GM21526 (cell line): Measurements from ENCODE around the gene HAPLN2.
"Not testable (repeated sequence)": the region's sequence is repeated elsewhere in the genome, so short reads cannot be mapped to it uniquely, and the experiment has no call there.

Experiments
- ATAC-seq: cut with Tn5 transposase; IDR thresholded peaks from one replicate; pipeline ENCODE4 v1.9.1; 2021; ENCODE audit warnings: moderate library complexity; ENCODE audit not compliant: unreplicated experiment, low FRiP score

Gene HAPLN2

DNA sequence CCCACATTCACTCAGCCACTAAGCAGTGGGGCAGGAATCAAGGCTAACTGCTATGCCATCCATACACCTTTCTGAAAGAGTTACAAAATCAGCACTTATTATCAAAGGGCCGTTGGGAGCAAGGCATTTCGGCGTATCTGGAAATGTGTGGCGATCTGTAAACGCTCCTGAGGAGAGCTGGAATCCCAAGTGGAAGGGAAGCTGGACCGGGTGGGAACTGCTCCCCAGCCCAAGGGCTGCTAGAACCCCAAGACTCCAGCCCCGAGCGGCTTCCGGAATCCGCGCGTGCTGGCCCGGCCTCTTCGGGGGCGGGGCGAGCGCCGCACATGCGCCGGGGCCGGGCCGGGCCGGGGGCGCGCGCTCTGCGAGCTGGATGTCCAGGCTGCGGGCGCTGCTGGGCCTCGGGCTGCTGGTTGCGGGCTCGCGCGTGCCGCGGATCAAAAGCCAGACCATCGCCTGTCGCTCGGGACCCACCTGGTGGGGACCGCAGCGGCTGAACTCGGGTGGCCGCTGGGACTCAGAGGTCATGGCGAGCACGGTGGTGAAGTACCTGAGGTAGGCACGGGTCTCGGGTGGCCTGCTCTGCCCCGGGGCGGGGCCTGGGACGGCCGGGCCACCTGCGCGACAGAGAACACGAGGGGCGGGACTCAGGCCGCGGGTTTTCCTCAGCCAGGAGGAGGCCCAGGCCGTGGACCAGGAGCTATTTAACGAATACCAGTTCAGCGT is 27.6 kb upstream of the HAPLN2 start, which contains the start of gene NAXE:
NAXE (plus strand) TSS at position 345 of the 726 bp plus-strand sequence; CDS start at position 374, 29 bp downstream.
- ATAC-seq, result peak; percentile 74

DNA sequence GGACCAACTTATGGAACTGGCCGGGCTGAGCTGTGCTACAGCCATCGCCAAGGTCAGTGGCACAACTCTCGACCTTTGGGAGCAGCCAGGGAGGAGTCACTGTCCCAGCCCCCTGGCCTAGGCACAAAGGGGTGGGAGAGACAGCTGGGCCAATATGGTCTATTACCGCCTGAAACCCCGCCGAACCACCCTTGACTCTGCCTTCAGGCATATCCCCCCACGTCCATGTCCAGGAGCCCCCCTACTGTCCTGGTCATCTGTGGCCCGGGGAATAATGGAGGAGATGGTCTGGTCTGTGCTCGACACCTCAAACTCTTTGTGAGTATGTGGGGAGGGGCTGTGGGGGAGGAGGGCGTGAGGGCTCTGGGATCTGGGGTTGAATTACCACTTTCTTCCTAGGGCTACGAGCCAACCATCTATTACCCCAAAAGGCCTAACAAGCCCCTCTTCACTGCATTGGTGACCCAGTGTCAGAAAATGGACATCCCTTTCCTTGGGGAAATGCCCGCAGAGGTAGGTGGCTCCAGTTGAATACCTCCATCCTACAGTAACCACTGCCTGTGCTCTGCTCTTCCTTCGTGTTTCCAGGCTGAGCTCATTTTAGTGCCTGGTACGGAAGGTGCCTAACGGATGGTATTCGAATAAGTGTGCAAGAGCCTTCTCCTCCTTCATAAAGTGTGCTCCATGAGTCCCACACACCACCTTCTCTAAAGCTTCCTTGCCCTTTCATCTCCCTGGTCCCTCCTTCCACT is 26.9 kb upstream of the HAPLN2 start:
- ATAC-seq, result no peak

DNA sequence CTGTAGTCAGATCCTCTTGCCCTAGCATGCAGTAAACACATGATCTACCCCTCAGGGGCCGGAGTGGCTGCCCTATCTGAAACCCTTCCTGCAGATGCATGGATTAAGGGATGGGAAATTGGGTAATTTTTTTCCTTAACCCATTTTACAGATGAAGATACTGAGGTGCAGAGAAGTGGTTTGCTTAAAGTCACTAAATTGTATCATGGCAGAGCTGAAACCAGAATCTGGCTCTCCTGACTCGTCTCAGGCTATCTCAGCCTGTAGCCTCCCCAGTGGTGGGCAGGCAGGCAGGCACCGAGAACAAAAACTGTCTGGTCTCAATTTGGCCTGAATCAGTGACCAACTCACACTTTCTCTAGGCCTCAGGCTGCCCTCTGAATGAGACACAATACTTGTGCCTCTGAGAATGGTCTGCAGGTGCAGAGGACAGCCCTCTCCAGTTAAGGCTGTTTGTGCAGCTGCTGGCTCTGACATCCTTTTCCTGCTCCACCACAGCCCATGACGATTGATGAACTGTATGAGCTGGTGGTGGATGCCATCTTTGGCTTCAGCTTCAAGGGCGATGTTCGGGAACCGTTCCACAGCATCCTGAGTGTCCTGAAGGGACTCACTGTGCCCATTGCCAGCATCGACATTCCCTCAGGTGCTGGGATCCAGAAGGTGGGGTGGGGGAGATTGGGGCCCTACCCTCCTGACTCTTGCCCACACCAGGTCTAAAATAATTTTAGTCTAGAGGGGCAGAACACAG is 26.1 kb upstream of the HAPLN2 start:
- ATAC-seq, result no peak

DNA sequence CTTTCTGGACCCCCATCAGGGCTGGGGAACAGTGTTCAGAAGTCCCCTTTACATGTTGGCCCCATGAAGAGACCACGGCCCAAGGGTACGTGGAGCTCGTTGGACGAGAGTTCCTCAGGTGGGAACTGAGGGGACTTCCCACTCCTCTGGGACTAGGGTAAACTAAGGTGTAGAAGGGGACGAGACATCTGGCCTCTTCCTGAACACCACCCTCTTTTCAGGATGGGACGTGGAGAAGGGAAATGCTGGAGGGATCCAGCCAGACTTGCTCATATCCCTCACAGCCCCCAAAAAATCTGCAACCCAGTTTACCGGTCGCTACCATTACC is 25.6 kb upstream of the HAPLN2 start:
- no peak for ATAC-seq

DNA sequence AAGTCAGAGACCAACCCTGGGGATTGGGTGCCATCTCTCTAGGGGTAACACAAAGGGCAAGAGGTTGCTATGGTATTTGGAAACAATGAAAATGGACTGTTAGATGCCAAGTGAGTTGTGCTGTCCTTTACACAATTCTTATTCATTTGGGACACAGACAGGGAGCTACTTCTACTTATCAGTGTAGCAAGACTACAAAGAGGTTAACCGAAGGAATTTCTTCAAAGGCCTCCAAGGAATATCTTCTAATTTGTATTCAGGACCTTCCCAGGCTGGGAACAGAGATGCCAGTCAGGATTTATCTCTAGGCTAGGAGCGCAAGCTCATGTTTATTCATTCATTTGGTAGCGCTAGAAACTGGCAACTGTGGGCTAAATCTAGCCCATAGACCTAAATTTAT is 25.0 kb upstream of the HAPLN2 start:
- ATAC-seq, result no peak

DNA sequence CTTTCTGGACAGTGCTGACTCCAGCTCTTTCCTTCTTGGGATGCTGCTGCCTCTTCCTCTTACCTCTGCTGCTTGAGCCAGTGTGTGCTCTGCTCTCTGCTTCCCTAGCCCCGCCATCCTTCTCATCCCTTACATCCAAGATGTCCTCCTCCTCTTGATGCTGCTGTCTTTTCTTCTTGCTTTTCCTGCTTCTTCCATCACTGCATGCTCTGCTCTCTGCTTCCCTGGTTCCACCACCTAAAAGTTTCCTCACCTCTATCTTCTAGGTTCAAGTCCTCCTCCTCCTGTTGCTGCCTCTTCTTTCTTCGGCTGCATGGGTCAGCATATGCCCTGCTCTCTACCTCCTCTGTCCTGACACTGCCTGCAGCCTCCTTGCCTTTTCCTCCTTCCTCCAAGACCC is 24.2 kb upstream of the HAPLN2 start:
- no peak for ATAC-seq

DNA sequence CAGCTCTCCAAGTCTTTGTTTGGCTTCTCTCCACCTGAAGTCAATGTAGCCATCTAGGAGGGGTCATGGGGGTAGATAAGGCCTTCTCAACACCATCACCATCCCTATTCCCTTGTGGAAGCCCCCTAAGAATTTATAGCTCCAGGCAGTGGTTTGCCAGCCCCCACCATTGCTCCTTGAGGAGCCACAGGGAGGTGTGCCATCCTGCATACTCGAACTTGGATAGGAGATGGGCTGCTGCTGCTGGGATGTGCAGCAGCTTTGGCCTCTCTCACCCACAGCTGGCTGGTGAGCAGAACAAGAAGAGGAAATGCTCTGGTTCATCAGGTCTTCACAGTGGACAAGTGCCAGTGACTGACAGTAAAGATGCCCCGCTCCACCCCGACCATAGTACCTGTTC is 22.8 kb upstream of the HAPLN2 start:
- no peak for ATAC-seq

DNA sequence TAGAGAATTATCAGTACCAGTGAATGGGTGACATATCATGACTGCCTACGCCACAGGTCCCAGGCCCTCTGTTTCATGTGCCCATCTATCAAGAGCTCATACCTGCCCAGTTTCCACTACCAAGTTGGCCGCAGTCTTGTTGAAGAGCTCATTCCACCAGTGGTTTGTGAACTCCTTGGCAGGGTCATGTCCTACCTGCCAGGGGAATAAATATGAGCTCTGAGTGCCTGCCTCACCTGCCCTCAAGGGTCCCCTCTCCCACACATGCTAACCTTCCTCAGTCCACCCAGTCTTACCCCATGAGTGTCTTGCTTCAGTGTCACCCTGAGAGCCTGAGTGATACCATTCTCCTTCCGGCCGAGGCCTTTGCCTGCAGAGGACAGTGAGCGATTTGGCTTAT is 21.1 kb upstream of the HAPLN2 start:
- ATAC-seq, result no peak

DNA sequence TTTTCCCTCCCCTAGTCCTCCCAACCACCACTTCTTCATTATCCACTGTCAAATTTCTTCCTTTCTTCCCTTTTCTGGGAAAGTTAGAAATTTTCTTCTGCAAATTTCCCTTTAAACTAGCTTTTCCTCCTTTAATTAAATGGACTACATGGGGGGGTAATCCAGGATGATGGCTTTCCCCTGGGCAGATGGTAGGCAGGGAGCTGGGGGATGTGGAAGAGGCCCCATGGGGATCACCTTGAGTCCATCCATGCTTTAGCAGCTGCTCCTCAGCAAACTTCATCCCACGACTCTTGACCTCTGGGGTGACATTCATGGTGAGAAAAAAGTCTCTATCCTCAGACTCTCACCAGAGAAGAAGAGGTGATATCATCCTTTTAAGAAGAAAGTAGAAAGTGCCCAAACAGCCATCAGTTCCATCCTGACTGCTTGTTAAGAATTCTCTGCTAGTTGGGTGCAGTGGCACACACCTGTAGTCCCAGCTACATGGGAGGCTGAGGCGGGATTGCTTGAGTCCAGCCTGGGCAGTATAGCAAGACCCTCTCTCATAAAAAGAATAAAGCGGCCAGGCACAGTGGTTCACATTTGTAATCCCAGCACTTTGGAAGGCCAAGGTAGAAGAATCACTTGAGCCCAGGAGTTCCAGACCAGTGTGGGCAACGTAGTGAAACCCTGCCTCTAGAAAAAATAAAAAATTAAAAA is 20.3 kb upstream of the HAPLN2 start:
- ATAC-seq, result no peak

DNA sequence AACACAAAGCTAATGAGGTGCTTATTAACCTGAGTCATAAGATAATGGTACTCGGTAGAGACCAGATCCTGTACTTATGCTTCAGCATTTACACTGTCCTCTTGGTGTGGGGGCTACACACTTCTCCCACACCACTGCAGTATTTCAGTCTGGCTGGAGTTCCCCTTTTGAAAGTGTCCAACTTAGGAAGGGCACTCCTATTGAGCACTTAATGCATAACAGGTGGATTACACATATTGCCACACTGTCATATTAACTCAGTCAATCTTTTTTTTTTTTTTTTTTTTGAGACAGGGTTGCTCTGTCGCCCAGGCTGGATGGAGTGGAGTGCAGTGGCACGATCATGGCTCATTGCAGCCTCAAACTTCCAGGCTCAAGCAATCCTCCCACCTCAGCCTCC is 19.4 kb upstream of the HAPLN2 start:
- no peak for ATAC-seq

DNA sequence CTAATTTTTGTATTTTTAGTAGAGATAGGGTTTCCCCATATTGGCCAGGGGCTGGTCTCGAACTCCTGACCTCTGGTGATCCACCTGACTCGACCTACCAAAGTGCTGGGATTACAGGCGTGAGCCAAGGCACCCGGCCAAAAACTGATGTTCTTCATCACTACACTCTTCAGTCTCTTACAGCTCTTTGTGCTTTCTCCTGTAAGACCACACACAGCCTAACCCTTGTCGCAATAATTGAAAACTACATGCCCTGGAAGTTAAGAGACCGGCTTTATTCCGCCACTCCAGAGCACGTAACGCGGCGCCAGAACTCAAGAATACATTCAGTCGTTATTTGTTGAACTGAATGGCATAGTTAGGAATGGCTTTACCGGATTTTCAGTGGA is 18.5 kb upstream of the HAPLN2 start:
- no peak for ATAC-seq

DNA sequence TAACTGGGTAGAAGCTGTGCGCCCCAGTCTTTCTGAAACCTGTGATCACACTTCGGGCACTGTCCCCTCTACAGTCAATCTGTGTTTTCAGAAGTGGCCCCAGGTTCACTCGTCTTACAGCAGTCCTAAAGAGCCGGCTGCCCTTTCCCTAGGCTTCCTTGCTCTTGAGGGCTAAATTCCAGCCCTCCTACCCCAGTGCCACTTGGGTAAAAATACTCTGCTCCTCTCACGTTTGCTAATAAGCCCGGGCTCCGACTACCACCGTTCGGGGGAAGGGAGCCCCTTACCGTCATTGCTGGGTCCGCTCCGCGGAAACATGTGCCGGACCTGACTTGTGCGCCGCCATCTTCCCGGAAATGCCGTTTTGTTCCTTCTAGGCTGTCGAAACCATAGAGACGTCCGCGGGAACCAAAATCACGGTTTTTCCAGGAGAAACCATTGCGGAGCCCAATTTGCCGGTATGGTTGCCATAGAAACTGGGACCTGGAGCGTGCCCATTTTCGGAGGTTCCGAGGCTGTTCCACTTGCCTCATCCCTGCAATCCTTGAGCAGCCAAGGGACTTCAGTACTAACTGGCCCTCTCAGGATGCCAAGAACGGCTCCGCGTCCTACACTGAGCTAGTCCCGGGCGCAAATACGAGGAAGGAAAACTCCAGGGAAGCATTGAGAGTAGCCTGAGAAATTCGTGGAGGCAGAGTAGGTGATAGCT is 17.9 kb upstream of the HAPLN2 start, which contains the start of gene GPATCH4:
GPATCH4 (minus strand) TSS at position 358 of the 709 bp plus-strand sequence.
- ATAC-seq, result no peak

DNA sequence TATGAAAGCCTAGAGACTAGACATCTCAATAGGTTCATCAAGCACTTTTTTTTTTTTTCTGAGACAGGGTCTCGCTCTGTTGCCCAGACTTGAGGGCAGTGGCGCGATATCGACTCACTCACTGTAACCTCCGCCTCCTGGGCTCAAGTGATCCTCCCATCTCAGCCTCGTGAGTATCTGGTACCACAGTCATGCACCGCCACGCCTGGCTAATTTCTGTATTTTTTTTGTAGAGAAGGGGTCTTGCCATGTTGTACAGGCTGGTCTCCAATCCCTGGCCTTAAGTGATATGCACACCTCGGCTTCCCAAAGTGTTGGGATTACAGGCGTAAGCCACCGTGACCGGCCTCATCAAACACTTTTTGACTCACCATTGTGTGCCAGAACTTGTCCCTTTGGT is 17.3 kb upstream of the HAPLN2 start:
- ATAC-seq, result no peak

DNA sequence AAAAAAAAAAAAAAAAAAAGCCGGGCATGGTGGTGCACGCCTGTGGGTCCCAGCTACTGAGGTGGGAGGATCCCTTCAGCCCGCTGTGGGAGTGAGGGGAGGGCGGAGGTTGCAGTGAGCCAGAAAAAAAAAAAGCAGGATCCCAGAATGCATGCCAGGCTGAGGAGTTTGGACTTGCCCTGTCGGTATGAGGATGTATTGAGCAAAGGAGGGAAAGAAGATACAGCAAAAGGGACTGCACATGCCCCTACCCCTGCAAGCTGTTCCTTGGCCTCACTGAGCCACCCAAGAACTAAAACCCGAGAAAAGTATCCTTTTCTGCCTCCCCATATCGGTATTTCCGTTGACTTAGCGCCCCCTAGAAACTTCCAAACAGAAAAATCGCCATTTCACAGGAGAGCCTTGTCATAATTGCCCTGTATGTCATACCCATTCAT is 16.6 kb upstream of the HAPLN2 start:
- ATAC-seq, result no peak

DNA sequence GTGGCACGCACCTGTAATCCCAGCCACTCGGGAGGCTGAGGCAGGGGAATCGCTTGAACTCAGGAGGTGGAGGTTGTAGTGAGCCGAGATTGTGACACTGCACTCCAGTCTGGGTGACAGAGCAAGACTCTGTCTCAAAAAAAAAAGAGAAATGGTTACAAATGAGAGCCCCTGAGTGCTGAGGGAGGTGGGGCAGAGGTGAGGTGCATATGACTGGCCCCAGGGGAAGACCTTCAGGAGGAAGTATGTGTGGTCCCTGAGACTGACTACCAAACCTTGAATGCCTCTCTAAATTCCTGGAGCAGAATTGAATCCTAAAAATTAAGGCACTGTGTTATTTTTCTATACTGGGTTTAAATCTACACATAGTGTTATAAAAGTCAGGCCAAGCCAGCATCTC is 11.9 kb upstream of the HAPLN2 start:
- ATAC-seq, result not testable (repeated sequence)

DNA sequence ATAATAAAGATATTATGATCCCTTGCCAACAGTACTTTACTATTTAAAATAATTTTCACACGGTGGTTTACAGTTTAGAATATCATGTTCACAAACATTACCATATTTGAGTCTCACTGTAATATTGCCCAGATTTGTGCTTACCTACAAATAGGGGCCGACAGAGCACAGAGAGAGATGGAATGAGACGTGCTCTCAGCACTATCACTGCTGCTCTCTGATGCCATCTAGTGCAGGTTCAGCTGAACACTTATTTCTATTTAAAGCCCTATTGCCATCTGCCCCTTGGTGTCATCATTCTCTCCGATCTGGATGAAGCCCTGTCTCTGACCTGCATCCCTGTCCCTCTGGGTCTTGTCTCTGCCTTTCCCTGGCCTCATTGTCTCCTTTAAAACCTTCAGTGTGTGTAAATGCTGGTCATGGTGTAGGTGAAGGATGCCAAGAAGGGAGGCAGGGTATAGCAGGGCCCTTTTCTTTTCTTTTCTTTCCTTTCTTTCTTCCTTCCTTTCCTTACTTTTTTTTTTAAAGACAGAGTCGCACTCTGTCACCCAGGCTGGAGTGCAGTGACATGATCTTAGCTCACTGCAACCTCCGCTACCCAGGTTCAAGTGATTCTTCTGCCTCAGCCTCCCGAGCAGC is 11.1 kb upstream of the HAPLN2 start:
- ATAC-seq, result peak; percentile 55

DNA sequence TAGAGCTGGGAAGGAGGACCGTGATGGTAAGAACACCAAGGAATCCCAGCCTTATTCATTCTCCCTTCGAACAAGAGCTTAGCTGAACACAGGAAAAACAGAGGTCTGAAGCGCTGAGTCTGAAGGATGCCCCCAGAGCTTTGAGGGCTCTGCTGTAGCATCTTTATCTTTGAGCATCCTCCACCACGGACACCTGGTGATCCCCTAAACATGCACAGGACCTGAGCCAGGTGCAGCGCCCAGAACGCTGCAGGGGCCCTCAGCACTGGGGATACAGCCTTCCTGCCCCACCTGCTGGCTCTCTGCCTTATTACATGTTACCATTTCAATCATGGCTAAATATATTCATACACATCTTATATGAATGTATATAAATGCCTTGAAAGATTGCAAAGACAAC is 10.2 kb upstream of the HAPLN2 start:
- ATAC-seq, result no peak

DNA sequence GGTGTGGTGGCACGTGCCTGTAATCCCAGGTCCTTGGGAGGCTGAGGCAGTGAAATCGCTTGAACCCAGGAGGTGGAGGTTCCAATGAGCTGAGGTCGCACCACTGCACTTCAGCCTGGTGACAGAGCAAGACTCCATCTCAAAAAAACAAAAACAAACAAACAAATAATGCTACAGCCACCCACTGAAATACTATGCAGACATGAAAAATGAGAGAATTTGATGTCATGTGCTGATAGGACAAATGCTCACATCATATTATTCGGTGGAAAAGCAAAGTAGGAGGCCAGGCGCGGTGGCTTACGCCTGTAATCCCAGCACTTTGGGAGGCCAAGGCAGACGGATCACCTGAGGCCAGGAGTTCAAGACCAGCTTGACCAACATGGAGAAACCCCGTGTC is 9.1 kb upstream of the HAPLN2 start:
- ATAC-seq, result not testable (repeated sequence)

DNA sequence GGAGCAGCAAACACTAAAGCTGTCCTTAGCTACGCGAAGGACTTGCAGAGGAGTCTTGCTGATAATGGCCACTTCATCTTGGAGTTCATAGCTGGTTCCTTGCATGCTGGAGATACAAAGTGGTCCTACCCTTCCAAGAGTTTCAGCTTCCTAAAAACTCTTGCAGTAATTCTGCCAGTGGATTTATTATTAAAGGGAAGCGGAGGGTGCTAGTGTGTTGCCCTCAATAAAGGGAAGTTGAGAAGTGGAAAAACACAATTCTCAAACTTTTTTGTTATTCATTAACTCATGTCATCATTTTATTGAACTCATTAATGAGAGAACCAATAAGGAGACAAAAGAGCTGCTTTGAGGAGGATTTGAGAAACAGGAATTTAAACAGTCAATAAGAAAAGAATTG is 6.5 kb upstream of the HAPLN2 start:
- ATAC-seq, result no peak

DNA sequence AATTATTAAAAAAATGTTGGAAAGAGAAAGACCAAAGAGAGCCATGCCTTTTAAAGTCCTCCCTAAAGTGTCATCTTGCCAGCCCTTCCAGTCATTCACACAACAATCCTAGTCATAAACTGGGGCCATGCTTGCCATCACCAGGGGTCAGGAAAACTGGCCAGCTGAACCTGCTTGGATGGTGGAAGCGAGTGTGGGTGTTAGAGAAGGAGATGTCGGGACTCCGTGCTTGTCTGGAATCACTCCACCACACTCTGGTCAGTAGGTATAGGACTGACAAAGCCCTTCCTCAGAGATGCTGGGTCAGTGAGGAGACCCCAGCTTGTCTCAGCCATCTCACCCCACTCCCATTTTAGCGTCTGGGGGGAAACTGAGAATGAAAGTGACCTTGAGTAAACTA is 3.3 kb upstream of the HAPLN2 start:
- ATAC-seq, result no peak
